Measurements from ENCODE around the gene PLA2G6.

GRCh38 chr22:38213990-38214301 lies 32.3 kb upstream of the PLA2G6 start:
- no peak for TF ChIP-seq CHD2 (IDR thresholded peaks at IDR 0.05; ENCODE audit: low read depth, low read length)
- no peak for TF ChIP-seq ELK4 (CRISPR knock-in tag; IDR thresholded peaks at IDR 0.05; ENCODE audit: borderline replicate concordance)
- no peak for TF ChIP-seq HNRNPLL (IDR thresholded peaks at IDR 0.05; ENCODE audit: low read depth, low read length, poor library complexity, severe bottlenecking)
- TF ChIP-seq ZNF274 (CRISPR knock-in tag; IDR thresholded peaks at IDR 0.05) = no peak
- TF ChIP-seq CTCF (CRISPR knock-in tag; IDR thresholded peaks at IDR 0.05) = no peak
- no peak for TF ChIP-seq PREB (CRISPR knock-in tag; IDR thresholded peaks at IDR 0.05)
- TF ChIP-seq REPIN1 (CRISPR knock-in tag; IDR thresholded peaks at IDR 0.05; ENCODE audit: borderline replicate concordance, low read depth) = no peak
- no peak for TF ChIP-seq ZFYVE20 (CRISPR knock-in tag; IDR thresholded peaks at IDR 0.05; ENCODE audit: borderline replicate concordance, low read depth)
- TF ChIP-seq POLR2AphosphoS5 (IDR thresholded peaks at IDR 0.05; ENCODE audit: low read depth, low read length) = no peak
